Neural progenitor cell (in vitro differentiated cells): ENCODE data around the gene TRAPPC3.

Source experiments
- CTCF ChIP-seq: fragments of 200-600 bp; sonication (generic); IDR thresholded peaks from 2 replicates; pipeline ENCODE4 v1.5.1; 2017; ENCODE audit warnings: antibody characterized with exemption, mild to moderate bottlenecking
- EZH2 ChIP-seq: fragments of 200-600 bp; sonication (generic); IDR thresholded peaks from 2 replicates; pipeline ENCODE4 v1.6.1; 2017; ENCODE audit warnings: antibody characterized with exemption, mild to moderate bottlenecking, moderate library complexity

- no peak for TF ChIP-seq CTCF
- TF ChIP-seq EZH2 = no peak
These were observed 34.1 kb downstream of the TRAPPC3 start for GRCh38 chr1:36115200-36115669.
